DND-41 (cell line): ENCODE data around the gene CCDC82.

Experiments used
- EZH2 ChIP-seq: IDR thresholded peaks from 3 replicates; pipeline ENCODE4 v1.6.1; 2012; ENCODE audit warnings: borderline replicate concordance, low read depth, mild to moderate bottlenecking, moderate library complexity, low read length, inconsistent platforms; ENCODE audit not compliant: severe bottlenecking
- TF ChIP-seq, protein P1 (sequence below): IDR thresholded peaks from 2 replicates; pipeline ENCODE4 v1.5.1; 2012; ENCODE audit warnings: borderline replicate concordance, low read length, moderate library complexity, mild to moderate bottlenecking; ENCODE audit not compliant: poor library complexity, severe bottlenecking; ENCODE audit errors: extremely low read depth

DNA sequence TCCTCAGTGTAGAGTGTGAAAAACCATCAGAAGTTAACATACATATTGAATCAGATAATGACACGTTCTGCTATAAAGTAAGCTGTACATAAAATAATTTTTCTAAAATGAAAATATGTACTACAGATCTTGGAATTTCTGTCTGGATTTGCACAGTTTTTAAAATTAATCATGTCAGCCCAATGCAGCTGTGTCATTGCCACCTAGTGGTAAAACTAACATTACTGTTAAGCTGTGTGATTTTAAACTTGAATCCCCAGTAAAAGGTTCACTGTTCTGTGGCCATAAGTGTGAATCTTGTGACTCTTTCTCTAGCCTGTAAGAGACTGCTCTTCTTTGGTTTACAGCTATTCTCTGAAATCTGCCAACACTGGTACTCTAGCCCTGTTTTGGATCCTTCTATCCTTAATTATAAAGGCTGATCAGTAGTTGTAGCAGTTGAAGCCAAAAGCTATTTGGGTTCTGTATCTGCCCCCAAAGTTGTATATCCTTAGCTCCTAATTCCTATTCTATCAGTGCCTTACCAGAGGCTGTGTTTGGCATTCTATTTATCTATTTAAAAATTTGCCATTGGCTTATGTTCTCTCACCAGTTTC is 4.1 kb upstream of the CCDC82 start:
- TF ChIP-seq, protein P1, sequence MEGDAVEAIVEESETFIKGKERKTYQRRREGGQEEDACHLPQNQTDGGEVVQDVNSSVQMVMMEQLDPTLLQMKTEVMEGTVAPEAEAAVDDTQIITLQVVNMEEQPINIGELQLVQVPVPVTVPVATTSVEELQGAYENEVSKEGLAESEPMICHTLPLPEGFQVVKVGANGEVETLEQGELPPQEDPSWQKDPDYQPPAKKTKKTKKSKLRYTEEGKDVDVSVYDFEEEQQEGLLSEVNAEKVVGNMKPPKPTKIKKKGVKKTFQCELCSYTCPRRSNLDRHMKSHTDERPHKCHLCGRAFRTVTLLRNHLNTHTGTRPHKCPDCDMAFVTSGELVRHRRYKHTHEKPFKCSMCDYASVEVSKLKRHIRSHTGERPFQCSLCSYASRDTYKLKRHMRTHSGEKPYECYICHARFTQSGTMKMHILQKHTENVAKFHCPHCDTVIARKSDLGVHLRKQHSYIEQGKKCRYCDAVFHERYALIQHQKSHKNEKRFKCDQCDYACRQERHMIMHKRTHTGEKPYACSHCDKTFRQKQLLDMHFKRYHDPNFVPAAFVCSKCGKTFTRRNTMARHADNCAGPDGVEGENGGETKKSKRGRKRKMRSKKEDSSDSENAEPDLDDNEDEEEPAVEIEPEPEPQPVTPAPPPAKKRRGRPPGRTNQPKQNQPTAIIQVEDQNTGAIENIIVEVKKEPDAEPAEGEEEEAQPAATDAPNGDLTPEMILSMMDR = peak; percentile 80
- TF ChIP-seq EZH2 = no peak
